GM12891 (cell line): Measurements from ENCODE around the gene CHRND.

Experiments
- PAX5 ChIP-seq: IDR thresholded peaks from 2 replicates; pipeline ENCODE4 v1.6.1; 2011; ENCODE audit warnings: low read length, moderate library complexity, mild to moderate bottlenecking; ENCODE audit not compliant: insufficient read depth, severe bottlenecking
- POLR2A ChIP-seq: IDR thresholded peaks from 2 replicates; pipeline ENCODE4 v1.6.1; 2011; ENCODE audit warnings: low read depth, low read length, control low read depth
- POLR2AphosphoS5 ChIP-seq: IDR thresholded peaks from 2 replicates; pipeline ENCODE4 v1.6.1; 2011; ENCODE audit warnings: low read depth, low read length, control low read depth
- TAF1 ChIP-seq: IDR thresholded peaks from 2 replicates; pipeline ENCODE4 v1.6.1; 2011; ENCODE audit warnings: low read depth, low read length, control low read depth

- no peak for TF ChIP-seq POLR2AphosphoS5
- no peak for TF ChIP-seq PAX5
- TF ChIP-seq POLR2A: no peak
- no peak for TF ChIP-seq TAF1
Measured at GRCh38 chr2:232580648-232580981, 54.7 kb downstream of the CHRND start.
